Panc1 (cell line): ENCODE data around the gene CNR2. TPM values are rescaled to one million over a fixed set of nuclear protein-coding genes. Genes with fewer than 3 reads are reported as not detected.

Experiments
- ATAC-seq: fragments of 200-7000 bp; cut with Tn5 transposase; 2 replicates; pipeline ENCODE4 v1.9.1; 2020; ENCODE audit warnings: mild to moderate bottlenecking, moderate library complexity
- BruUV-seq: library from RNA; stranded (reverse); fragments of 400-500 nt; replicated peaks from 2 replicates; lab custom pipeline; 2021; lab: Mats Ljungman, UMichigan
- CTCF ChIA-PET: fragments of 300-600 bp; sonication (Branson Sonifier 250); formaldehyde crosslinking; loops from one replicate; lab custom pipeline; 2022; ENCODE audit warnings: antibody characterized with exemption; lab: Charles Lee
- POLR2A ChIA-PET: fragments of 300-600 bp; sonication (Branson Sonifier 250); formaldehyde crosslinking; loops from one replicate; lab custom pipeline; 2022; ENCODE audit warnings: antibody characterized with exemption; lab: Charles Lee
- DNase-seq: peaks from one replicate; pipeline ENCODE4 v3.0.0-alpha.2; 2010; ENCODE audit warnings: low read depth, low spot score
- H3K27ac ChIP-seq: 2 replicates; pipeline ENCODE4 v1.5.1; 2011; ENCODE audit warnings: mild to moderate bottlenecking, low read length, inconsistent platforms
- H3K27me3 ChIP-seq: fragments of 200-500 bp; sonication (Bioruptor generic); 2 replicates; pipeline ENCODE4 v1.6.0; 2014; ENCODE audit warnings: low read length, inconsistent platforms; ENCODE audit not compliant: control insufficient read depth, insufficient read depth
- H3K36me3 ChIP-seq: fragments of 200-500 bp; sonication (Bioruptor generic); 2 replicates; pipeline ENCODE4 v1.5.1; 2014; ENCODE audit warnings: inconsistent platforms, mild to moderate bottlenecking, low read length, moderate library complexity; ENCODE audit not compliant: control insufficient read depth, insufficient read depth
- H3K4me1 ChIP-seq: 2 replicates; pipeline ENCODE4 v1.5.1; 2011; ENCODE audit warnings: inconsistent platforms, mild to moderate bottlenecking, low read length, moderate library complexity; ENCODE audit not compliant: control insufficient read depth, insufficient read depth
- H3K4me3 ChIP-seq, 2 experiments: 2 replicates each; pipeline ENCODE4 v1.5.1; 2011 to 2012; ENCODE audit warnings: low read depth in 2 of 2, low read length in 2 of 2, mild to moderate bottlenecking in 2 of 2, inconsistent platforms in 1 of 2, moderate library complexity in 1 of 2
- H3K9me3 ChIP-seq: fragments of 200-500 bp; sonication (Bioruptor generic); 2 replicates; pipeline ENCODE4 v1.5.1; 2014; ENCODE audit warnings: low read depth, mild to moderate bottlenecking, inconsistent platforms, low read length, moderate library complexity; ENCODE audit not compliant: control insufficient read depth, insufficient read depth
- CTCF ChIP-seq: fragments of 450-650 bp; IDR thresholded peaks from 2 replicates; pipeline ENCODE4 v1.5.1; 2017; ENCODE audit warnings: mild to moderate bottlenecking
- POLR2AphosphoS5 ChIP-seq: IDR thresholded peaks from 2 replicates; pipeline ENCODE4 v1.6.1; 2012; ENCODE audit warnings: mild to moderate bottlenecking, low read depth, low read length, moderate library complexity
- REST ChIP-seq, 2 experiments: IDR thresholded peaks; 2 replicates each; pipeline ENCODE4 v1.6.1; 2011 to 2012; ENCODE audit warnings: low read depth in 2 of 2, control low read depth in 1 of 2, low read length in 1 of 2, mild to moderate bottlenecking in 1 of 2, moderate library complexity in 1 of 2; ENCODE audit not compliant: insufficient read depth in 1 of 2
- SIN3A ChIP-seq: IDR thresholded peaks from 2 replicates; pipeline ENCODE4 v1.6.1; 2012; ENCODE audit warnings: low read depth, mild to moderate bottlenecking, low read length, moderate library complexity, borderline replicate concordance; ENCODE audit not compliant: insufficient read depth
- TCF7L2 ChIP-seq: IDR thresholded peaks from 2 replicates; pipeline ENCODE4 v1.6.1; 2011; ENCODE audit warnings: mild to moderate bottlenecking, low read depth, low read length, inconsistent platforms
- in situ Hi-C: cut with HindIII; loops from 2 replicates; pipeline ENCODE4 v1.10.0; 2016; ENCODE audit warnings: low sequenced_read_pairs, low pct_unique_long_range_greater_than_20kb
- intact Hi-C: fragments of 100-400 bp; cut with micrococcal nuclease; formaldehyde crosslinking; loops from one replicate; pipeline ENCODE4 v1.10.0; 2022; ENCODE audit not compliant: unreplicated experiment
- total RNA-seq: library from RNA; stranded (reverse); gene quantifications from one replicate; pipeline ENCODE4 v1.2.1, GENCODE V29; 2021; ENCODE audit not compliant: unreplicated experiment

Gene CNR2
- total RNA-seq, 1 experiment from 2014 or later = not detected

- Histone ChIP-seq H3K4me1 (no peaks in the 10 kb centered on the region), H3K4me3 (no peak overlapping the region), H3K9me3 (no peaks in the 10 kb centered on the region), H3K27ac (no peak overlapping the region), H3K27me3 (no peaks in the 10 kb centered on the region), H3K36me3 (no peaks in the 10 kb centered on the region)
- in situ Hi-C loops = no loop called here
- BruUV-seq = no TSS peak
- no peak for TF ChIP-seq SIN3A
- TF ChIP-seq POLR2AphosphoS5 = no peak
- no peak for TF ChIP-seq REST (IDR thresholded peaks at IDR 0.05; ENCODE audit: insufficient read depth in 1 of 2, low read depth in 2 of 2, low read length in 1 of 2)
- no peak for TF ChIP-seq CTCF
- no peak for TF ChIP-seq TCF7L2
- intact Hi-C loops = no loop called here
- ATAC-seq (no peak), DNase-seq (no peak)
- ChIA-PET CTCF (interaction anchor here (0.6 kb wide), 1 partner anchor 758 kb away, joined by 13 read pairs; no protein-coding TSS in a partner anchor), POLR2A (interaction anchor here (0.9 kb wide), 1 partner anchor 34 kb away, joined by 3 read pairs; no protein-coding TSS in a partner anchor)
These were observed 10.7 kb upstream of the CNR2 start for GRCh38 chr1:23923592-23924499.

GRCh38 chr1:23922321-23922943 lies 9.3 kb upstream of the CNR2 start:
- ChIA-PET CTCF (interaction anchor here (0.6 kb wide), 1 partner anchor 328 kb away, joined by 3 read pairs; no protein-coding TSS in a partner anchor), POLR2A (no interaction called here)
- Histone ChIP-seq H3K4me3 (no peak overlapping the region), H3K27ac (no peak overlapping the region), H3K27me3 (no peaks in the 10 kb centered on the region), H3K36me3 (no peaks in the 10 kb centered on the region), H3K9me3 (no peaks in the 10 kb centered on the region), H3K4me1 (no peaks in the 10 kb centered on the region)
- intact Hi-C loops (no loop called here), in situ Hi-C loops (no loop called here)
- ATAC-seq (no peak), DNase-seq (no peak)
- no peak for TF ChIP-seq TCF7L2
- TF ChIP-seq POLR2AphosphoS5 = no peak
- no peak for TF ChIP-seq SIN3A
- TF ChIP-seq CTCF = no peak
- TF ChIP-seq REST (IDR thresholded peaks at IDR 0.05; ENCODE audit: insufficient read depth in 1 of 2, low read depth in 2 of 2, low read length in 1 of 2) = no peak
- no TSS peak for BruUV-seq
